B cell (primary cell): ENCODE results near the gene PJVK. TPM values are rescaled to one million over a fixed set of nuclear protein-coding genes. Genes with fewer than 3 reads are reported as not detected.
"Not testable (repeated sequence)": the region's sequence is repeated elsewhere in the genome, so short reads cannot be mapped to it uniquely, and the experiment has no call there.

Source experiments
- ATAC-seq: fragments of 200-7000 bp; cut with Tn5 transposase; one replicate; pipeline ENCODE4 v1.10.0; 2021; ENCODE audit warnings: low read depth, mild to moderate bottlenecking, moderate number of reproducible peaks, moderate library complexity
- CTCF ChIA-PET: fragments of 350-600 bp; sonication (Branson Sonifier 250); formaldehyde crosslinking; loops from one replicate; lab custom pipeline; 2021; ENCODE audit warnings: antibody characterized with exemption, inconsistent platforms; lab: Charles Lee
- POLR2A ChIA-PET: fragments of 350-600 bp; sonication (Branson Sonifier 250); formaldehyde crosslinking; loops from one replicate; lab custom pipeline; 2021; ENCODE audit warnings: antibody characterized with exemption; lab: Charles Lee
- DNase-seq: peaks from one replicate; pipeline ENCODE4 v3.0.0; 2013
- H2AFZ ChIP-seq: 2 replicates; pipeline ENCODE4 v1.6.1; 2012; ENCODE audit warnings: mild to moderate bottlenecking, low read depth, low read length; ENCODE audit not compliant: insufficient read depth, poor library complexity, severe bottlenecking
- H3K27ac ChIP-seq, 2 donors: 1 replicate in 1 of 2; 2 replicates in 1 of 2; pipeline ENCODE4 v1.5.1; 2012 to 2013; ENCODE audit warnings: low read length in 2 of 2, mild to moderate bottlenecking in 2 of 2, moderate library complexity in 1 of 2
- H3K27me3 ChIP-seq, 4 experiments: fragments of 200-600 bp in 1 of 4; sonication (generic) in 1 of 4; replicated peaks in 1 of 4; 1 replicate in 2 of 4; 2 replicates in 2 of 4; pipeline versions ENCODE4 v1.6.1 to v1.7.0; 2013 to 2016; ENCODE audit warnings: low read length in 3 of 4, mild to moderate bottlenecking in 2 of 4, mixed read lengths in 1 of 4, moderate library complexity in 1 of 4; ENCODE audit not compliant: insufficient read depth in 4 of 4, control insufficient read depth in 3 of 4; ENCODE audit errors: control extremely low read depth in 1 of 4
- H3K36me3 ChIP-seq, 2 experiments: replicated peaks in 1 of 2; 1 replicate in 1 of 2; 2 replicates in 1 of 2; pipeline versions ENCODE4 v1.6.1 to v1.7.1; 2013; ENCODE audit warnings: low read length in 1 of 2; ENCODE audit not compliant: insufficient read depth in 2 of 2, control insufficient read depth in 1 of 2; ENCODE audit errors: control extremely low read depth in 1 of 2, extremely low read depth in 1 of 2
- H3K4me1 ChIP-seq, 2 donors: fragments of 200-600 bp in 1 of 2; sonication (generic) in 1 of 2; 1 replicate in 1 of 2; 2 replicates in 1 of 2; pipeline versions ENCODE4 v1.5.1 to v1.6.1; 2013 to 2017; ENCODE audit warnings: low read length in 2 of 2; ENCODE audit not compliant: control insufficient read depth in 2 of 2, insufficient read depth in 2 of 2
- H3K4me2 ChIP-seq: replicated peaks from 2 replicates; pipeline ENCODE3; 2012; ENCODE audit warnings: mild to moderate bottlenecking, low read depth, low read length; ENCODE audit not compliant: poor library complexity, severe bottlenecking
- H3K4me3 ChIP-seq, 5 experiments: fragments of 200-600 bp in 1 of 5; sonication (generic) in 1 of 5; 1 replicate in 3 of 5; 2 replicates in 2 of 5; pipeline versions ENCODE4 v1.5.1 to v1.7.0; 2011 to 2016; ENCODE audit warnings: low read length in 4 of 5, mild to moderate bottlenecking in 4 of 5, low read depth in 2 of 5, control low read depth in 1 of 5, moderate library complexity in 1 of 5; ENCODE audit not compliant: insufficient read depth in 1 of 5; ENCODE audit errors: control extremely low read depth in 1 of 5, extremely low read depth in 1 of 5
- H3K79me2 ChIP-seq: fragments of 200-600 bp; sonication (generic); one replicate; pipeline ENCODE4 v1.6.0; 2016; ENCODE audit warnings: low read length; ENCODE audit not compliant: control insufficient read depth, insufficient read depth
- H3K9ac ChIP-seq: fragments of 200-600 bp; sonication (generic); 2 replicates; pipeline ENCODE4 v1.6.1; 2017; ENCODE audit warnings: mild to moderate bottlenecking, low read length, moderate library complexity
- H3K9me3 ChIP-seq, 3 donors: one replicate each; pipeline versions ENCODE4 v1.6.1 to v1.7.1; 2013; ENCODE audit warnings: low read length in 2 of 3; ENCODE audit not compliant: control insufficient read depth in 2 of 3, insufficient read depth in 1 of 3; ENCODE audit errors: control extremely low read depth in 1 of 3
- H4K20me1 ChIP-seq: 2 replicates; pipeline ENCODE4 v1.6.0; 2012; ENCODE audit warnings: mild to moderate bottlenecking, low read length; ENCODE audit not compliant: insufficient read depth, control insufficient read depth, poor library complexity, severe bottlenecking
- H3K27ac Mint-ChIP-seq: one replicate; pipeline ENCODE4 v1.8.0; 2021; ENCODE audit warnings: mixed read lengths
- H3K27me3 Mint-ChIP-seq: one replicate; pipeline ENCODE4 v1.8.0; 2021; ENCODE audit warnings: mixed read lengths
- H3K4me1 Mint-ChIP-seq: one replicate; pipeline ENCODE4 v1.8.0; 2021; ENCODE audit warnings: mixed read lengths
- H3K4me3 Mint-ChIP-seq: one replicate; pipeline ENCODE4 v1.8.0; 2021; ENCODE audit warnings: mixed read lengths
- H3K9me3 Mint-ChIP-seq: one replicate; pipeline ENCODE4 v1.8.0; 2022; ENCODE audit warnings: mixed read lengths; ENCODE audit not compliant: insufficient read depth
- EZH2 ChIP-seq: IDR thresholded peaks from 2 replicates; pipeline ENCODE4 v1.6.1; 2012; ENCODE audit warnings: borderline replicate concordance, low read depth, mild to moderate bottlenecking, moderate library complexity, low read length; ENCODE audit not compliant: insufficient read depth, poor library complexity, severe bottlenecking
- WGBS: methylation state at CpG from one replicate; pipeline ENCODE4 v1.1.5; 2013; ENCODE audit warnings: missing lambda C conversion rate; ENCODE audit not compliant: insufficient coverage; 5-methylcytosine and 5-hydroxymethylcytosine counted together
- intact Hi-C: fragments of 100-400 bp; cut with micrococcal nuclease; formaldehyde crosslinking; loops from one replicate; pipeline ENCODE4 v1.10.0; 2022
- polyA plus RNA-seq: library from polyadenylated mRNA; depleted of rRNA; stranded (reverse); fragments of >200 nt; gene quantifications from 2 replicates; pipeline ENCODE4 v1.2.3, GENCODE V29; 2012
- total RNA-seq, 2 donors: library from RNA; stranded (reverse); fragments of 120-200 nt in 1 of 2; gene quantifications; 1 replicate in 1 of 2; 2 replicates in 1 of 2; pipeline versions ENCODE4 v1.2.3 to v1.2.4, GENCODE V29; 2013 to 2022
- TF ChIP-seq, protein P1 (sequence below): fragments of 200-600 bp; IDR thresholded peaks from one replicate; pipeline ENCODE4 v1.8.0; 2022; ENCODE audit warnings: antibody characterized with exemption, mild to moderate bottlenecking

Gene PJVK
- total and polyA plus RNA-seq, 2 donors (not counting 1 experiment from before 2014, with no cell fraction given) = 2.3 to 7.9 TPM

DNA sequence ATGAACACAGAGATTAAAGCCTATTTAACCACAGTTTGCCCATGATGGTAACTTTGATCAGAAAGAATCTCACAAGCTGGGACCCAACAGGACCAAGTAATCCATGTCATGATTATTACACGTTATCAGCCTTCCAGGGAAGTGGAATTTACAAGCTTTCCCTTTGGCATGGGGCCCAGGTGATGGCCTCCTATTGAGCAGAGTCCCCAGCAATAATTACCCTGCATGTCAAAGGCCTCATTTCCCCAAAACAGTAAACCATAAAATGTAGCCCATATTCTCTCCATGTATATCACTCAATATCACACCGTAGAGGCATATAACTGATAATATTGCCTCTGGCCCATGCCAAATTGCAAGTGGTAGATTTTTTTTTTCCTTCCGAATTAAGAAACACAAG lies 39.1 kb upstream of the PJVK start:
- H3K36me3 ChIP-seq = no peaks in the 10 kb centered on the region
- no peak overlapping the region for H3K9ac ChIP-seq
- ChIA-PET POLR2A (interaction anchor here (0.6 kb wide), 1 partner anchor 1263 kb away, joined by 6 read pairs; no protein-coding TSS in a partner anchor), CTCF (interaction anchor here (0.7 to 9.6 kb wide), 2 partner anchors 15 to 1450 kb away, joined by 6 to 126 read pairs; no protein-coding TSS in a partner anchor)
- no peaks in the 10 kb centered on the region for H3K27me3 Mint-ChIP-seq
- peak overlapping the region; percentile 7 for H3K27ac Mint-ChIP-seq
- no peaks in the 10 kb centered on the region for H3K9me3 Mint-ChIP-seq
- TF ChIP-seq EZH2 = no peak
- TF ChIP-seq, protein P1, sequence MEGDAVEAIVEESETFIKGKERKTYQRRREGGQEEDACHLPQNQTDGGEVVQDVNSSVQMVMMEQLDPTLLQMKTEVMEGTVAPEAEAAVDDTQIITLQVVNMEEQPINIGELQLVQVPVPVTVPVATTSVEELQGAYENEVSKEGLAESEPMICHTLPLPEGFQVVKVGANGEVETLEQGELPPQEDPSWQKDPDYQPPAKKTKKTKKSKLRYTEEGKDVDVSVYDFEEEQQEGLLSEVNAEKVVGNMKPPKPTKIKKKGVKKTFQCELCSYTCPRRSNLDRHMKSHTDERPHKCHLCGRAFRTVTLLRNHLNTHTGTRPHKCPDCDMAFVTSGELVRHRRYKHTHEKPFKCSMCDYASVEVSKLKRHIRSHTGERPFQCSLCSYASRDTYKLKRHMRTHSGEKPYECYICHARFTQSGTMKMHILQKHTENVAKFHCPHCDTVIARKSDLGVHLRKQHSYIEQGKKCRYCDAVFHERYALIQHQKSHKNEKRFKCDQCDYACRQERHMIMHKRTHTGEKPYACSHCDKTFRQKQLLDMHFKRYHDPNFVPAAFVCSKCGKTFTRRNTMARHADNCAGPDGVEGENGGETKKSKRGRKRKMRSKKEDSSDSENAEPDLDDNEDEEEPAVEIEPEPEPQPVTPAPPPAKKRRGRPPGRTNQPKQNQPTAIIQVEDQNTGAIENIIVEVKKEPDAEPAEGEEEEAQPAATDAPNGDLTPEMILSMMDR = no peak
- no peak overlapping the region for H3K27ac ChIP-seq
- H4K20me1 ChIP-seq = no peaks in the 10 kb centered on the region
- H2AFZ ChIP-seq = no peak overlapping the region
- ATAC-seq (no peak), DNase-seq (no peak)
- peak overlapping the region; percentile 15 for H3K4me3 Mint-ChIP-seq
- no peak overlapping the region for H3K4me2 ChIP-seq
- H3K9me3 ChIP-seq = no peaks in the 10 kb centered on the region
- intact Hi-C loops = no loop called here
- peaks cover 19% of the 10 kb centered on the region for H3K4me1 Mint-ChIP-seq
- H3K4me3 ChIP-seq = no peak overlapping the region
- H3K79me2 ChIP-seq = no peaks in the 10 kb centered on the region
- H3K4me1 ChIP-seq = peaks cover 10 to 15% of the 10 kb centered on the region in 2 donors
- 60% methylated on average over 1 of the region's 3 CpGs for WGBS
- H3K27me3 ChIP-seq = no peaks in the 10 kb centered on the region

DNA sequence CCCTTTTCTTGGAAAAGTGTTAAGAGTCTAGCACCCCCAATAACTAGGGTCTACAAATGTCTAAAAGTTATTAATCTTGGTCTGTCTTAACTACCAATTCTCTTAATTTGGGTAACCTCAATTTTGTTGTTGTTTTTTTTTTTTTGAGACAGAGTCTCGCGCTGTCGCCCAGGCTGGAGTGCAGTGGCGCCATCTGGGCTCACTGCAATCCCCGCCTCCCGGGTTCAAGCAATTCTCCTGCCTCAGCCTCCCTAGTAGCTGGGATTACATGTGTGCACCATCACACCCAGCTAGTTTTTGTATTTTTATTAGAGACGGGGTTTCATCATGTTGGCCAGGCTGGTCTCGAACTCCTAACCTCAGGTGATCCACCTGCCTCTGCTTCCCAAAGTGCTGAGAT lies 38.7 kb upstream of the PJVK start:
- H4K20me1 ChIP-seq, intact Hi-C loops, H3K36me3 ChIP-seq, H3K27me3 Mint-ChIP-seq, H3K4me2 ChIP-seq, H3K9me3 Mint-ChIP-seq, ATAC-seq, H3K9me3 ChIP-seq, H3K79me2 ChIP-seq, H3K4me3 ChIP-seq, H2AFZ ChIP-seq, H3K27me3 ChIP-seq, H3K9ac ChIP-seq, DNase-seq, H3K27ac Mint-ChIP-seq, H3K27ac ChIP-seq: not testable (repeated sequence)
- Mint-ChIP-seq H3K4me1 (peaks cover 19% of the 10 kb centered on the region), H3K4me3 (peak overlapping the region; percentile 88)
- ChIA-PET POLR2A (interaction anchor here (0.6 kb wide), 1 partner anchor 1264 kb away, joined by 6 read pairs; no protein-coding TSS in a partner anchor), CTCF (interaction anchor here (0.7 to 9.6 kb wide), 7 partner anchors 10 to 1450 kb away, joined by 3 to 126 read pairs (median 17); partner anchors contain the start of genes PJVK and PRKRA)
- WGBS = 98% methylated on average over 6 of the region's 8 CpGs
- peaks cover 10 to 15% of the 10 kb centered on the region in 2 donors for H3K4me1 ChIP-seq
